Hepatocyte (in vitro differentiated cells): ENCODE measurements around the gene SFN. TPM values are rescaled to one million over a fixed set of nuclear protein-coding genes. Genes with fewer than 3 reads are reported as not detected.

Experiments used
- DNase-seq: peaks from one replicate; pipeline ENCODE4 v3.0.0-alpha.2; 2016; ENCODE audit warnings: low spot score
- H2AFZ ChIP-seq: fragments of 200-600 bp; sonication (generic); 2 replicates; pipeline ENCODE4 v1.6.0; 2016; ENCODE audit warnings: antibody characterized with exemption, mild to moderate bottlenecking
- H3K27ac ChIP-seq: fragments of 200-600 bp; sonication (generic); 2 replicates; pipeline ENCODE4 v1.5.1; 2016; ENCODE audit warnings: mild to moderate bottlenecking
- H3K27me3 ChIP-seq: fragments of 200-600 bp; sonication (generic); 2 replicates; pipeline ENCODE4 v1.6.1; 2016
- H3K36me3 ChIP-seq: fragments of 200-600 bp; sonication (generic); replicated peaks from 2 replicates; pipeline ENCODE4 v1.5.1; 2016; ENCODE audit warnings: low read depth; ENCODE audit not compliant: insufficient read depth
- H3K4me1 ChIP-seq: fragments of 200-600 bp; sonication (generic); 2 replicates; pipeline ENCODE4 v1.5.1; 2016; ENCODE audit warnings: mild to moderate bottlenecking, moderate library complexity; ENCODE audit not compliant: insufficient read depth
- H3K4me2 ChIP-seq: fragments of 200-600 bp; sonication (generic); 2 replicates; pipeline ENCODE4 v1.6.0; 2016
- H3K4me3 ChIP-seq: fragments of 200-600 bp; sonication (generic); 2 replicates; pipeline ENCODE4 v1.5.1; 2016; ENCODE audit warnings: mild to moderate bottlenecking
- H3K79me2 ChIP-seq: fragments of 200-600 bp; sonication (generic); 2 replicates; pipeline ENCODE4 v1.6.0; 2017; ENCODE audit warnings: mild to moderate bottlenecking
- H3K9me2 ChIP-seq: fragments of 200-600 bp; sonication (generic); replicated peaks from 2 replicates; pipeline ENCODE4 v1.6.0; 2017; ENCODE audit warnings: mild to moderate bottlenecking; ENCODE audit not compliant: insufficient read depth
- H3K9me3 ChIP-seq: fragments of 200-600 bp; sonication (generic); 2 replicates; pipeline ENCODE4 v1.5.1; 2016; ENCODE audit warnings: low read depth, mild to moderate bottlenecking
- H4K20me1 ChIP-seq: fragments of 200-600 bp; sonication (generic); 2 replicates; pipeline ENCODE4 v1.6.0; 2016; ENCODE audit warnings: mild to moderate bottlenecking; ENCODE audit not compliant: insufficient read depth, poor library complexity, severe bottlenecking
- EZH2 ChIP-seq: fragments of 200-600 bp; sonication (generic); IDR thresholded peaks from 2 replicates; pipeline ENCODE4 v1.6.1; 2016; ENCODE audit warnings: antibody characterized with exemption, mild to moderate bottlenecking, borderline replicate concordance
- EZH2phosphoT487 ChIP-seq: fragments of 200-600 bp; sonication (generic); IDR thresholded peaks from one replicate; pipeline ENCODE4 v1.6.1; 2018; ENCODE audit warnings: antibody characterized with exemption, mild to moderate bottlenecking, low read depth, moderate library complexity; ENCODE audit not compliant: unreplicated experiment, severe bottlenecking
- WGBS: methylation state at CpG from one replicate; pipeline ENCODE4 v1.1.6; 2016; ENCODE audit warnings: low lambda C conversion rate; ENCODE audit errors: missing lambda C conversion rate; 5-methylcytosine and 5-hydroxymethylcytosine counted together
- polyA plus RNA-seq: library from polyadenylated mRNA; unstranded; fragments of >200 nt; fragmentation: Nextera tagmentation; extraction: Ambion mirVana; gene quantifications from 2 replicates; pipeline ENCODE4 v1.2.1, GENCODE V29; 2016
- total RNA-seq: library from RNA; depleted of rRNA; stranded (reverse); fragments of >200 nt; gene quantifications from 2 replicates; pipeline ENCODE4 v1.2.3, GENCODE V29; 2014
- TF ChIP-seq, protein P1 (sequence below): fragments of 200-600 bp; sonication (generic); IDR thresholded peaks from 2 replicates; pipeline ENCODE4 v1.5.1; 2016; ENCODE audit warnings: antibody characterized with exemption, mild to moderate bottlenecking; ENCODE audit not compliant: poor library complexity

Gene SFN
- total and polyA plus RNA-seq, 2 experiments from 2014 or later: 3.4 to 8.5 TPM

GRCh38 chr1:26826261-26827105, 36.5 kb upstream of the SFN start, which contains the start of gene ZDHHC18:
Gene ZDHHC18 (plus strand): TSS chr1:26826688. CDS start chr1:26826805, 117 bp downstream.
- no peaks in the 10 kb centered on the region for H3K9me3 ChIP-seq
- DNase-seq: peak; percentile 90
- 4% methylated on average over 26 of the region's 107 CpGs for WGBS
- peaks cover 42% of the 10 kb centered on the region for H3K79me2 ChIP-seq
- no peaks in the 10 kb centered on the region for H3K9me2 ChIP-seq
- TF ChIP-seq EZH2phosphoT487 (no peak), EZH2 (no peak)
- TF ChIP-seq, protein P1, sequence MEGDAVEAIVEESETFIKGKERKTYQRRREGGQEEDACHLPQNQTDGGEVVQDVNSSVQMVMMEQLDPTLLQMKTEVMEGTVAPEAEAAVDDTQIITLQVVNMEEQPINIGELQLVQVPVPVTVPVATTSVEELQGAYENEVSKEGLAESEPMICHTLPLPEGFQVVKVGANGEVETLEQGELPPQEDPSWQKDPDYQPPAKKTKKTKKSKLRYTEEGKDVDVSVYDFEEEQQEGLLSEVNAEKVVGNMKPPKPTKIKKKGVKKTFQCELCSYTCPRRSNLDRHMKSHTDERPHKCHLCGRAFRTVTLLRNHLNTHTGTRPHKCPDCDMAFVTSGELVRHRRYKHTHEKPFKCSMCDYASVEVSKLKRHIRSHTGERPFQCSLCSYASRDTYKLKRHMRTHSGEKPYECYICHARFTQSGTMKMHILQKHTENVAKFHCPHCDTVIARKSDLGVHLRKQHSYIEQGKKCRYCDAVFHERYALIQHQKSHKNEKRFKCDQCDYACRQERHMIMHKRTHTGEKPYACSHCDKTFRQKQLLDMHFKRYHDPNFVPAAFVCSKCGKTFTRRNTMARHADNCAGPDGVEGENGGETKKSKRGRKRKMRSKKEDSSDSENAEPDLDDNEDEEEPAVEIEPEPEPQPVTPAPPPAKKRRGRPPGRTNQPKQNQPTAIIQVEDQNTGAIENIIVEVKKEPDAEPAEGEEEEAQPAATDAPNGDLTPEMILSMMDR: peak; percentile 48
- no peaks in the 10 kb centered on the region for H3K27me3 ChIP-seq
- peaks cover 19% of the 10 kb centered on the region for H3K4me1 ChIP-seq
- H3K36me3 ChIP-seq: no peaks in the 10 kb centered on the region
- H3K4me2 ChIP-seq: peak within 1 kb of the TSS; percentile 94
- H3K4me3 ChIP-seq: peak within 1 kb of the TSS; percentile 82
- H3K27ac ChIP-seq: peak within 1 kb of the TSS; percentile 56
- H4K20me1 ChIP-seq: peaks cover 9% of the 10 kb centered on the region
- H2AFZ ChIP-seq: peak within 1 kb of the TSS; percentile 74

GRCh38 chr1:26827106-26827604, 35.8 kb upstream of the SFN start:
- peaks cover 19% of the 10 kb centered on the region for H3K4me1 ChIP-seq
- H3K27me3 ChIP-seq: no peaks in the 10 kb centered on the region
- 42% methylated on average over 2 of the region's 17 CpGs for WGBS
- H3K4me3 ChIP-seq: peak overlapping the region; percentile 82
- H3K79me2 ChIP-seq: peaks cover 42% of the 10 kb centered on the region
- H3K36me3 ChIP-seq: no peaks in the 10 kb centered on the region
- DNase-seq: no peak
- H3K9me2 ChIP-seq: no peaks in the 10 kb centered on the region
- TF ChIP-seq EZH2phosphoT487 (no peak), EZH2 (no peak)
- TF ChIP-seq, protein P1: no peak
- H2AFZ ChIP-seq: no peak overlapping the region
- peak overlapping the region; percentile 94 for H3K4me2 ChIP-seq
- H3K27ac ChIP-seq: no peak overlapping the region
- no peaks in the 10 kb centered on the region for H3K9me3 ChIP-seq
- H4K20me1 ChIP-seq: peaks cover 9% of the 10 kb centered on the region

GRCh38 chr1:26827663-26828062, 35.3 kb upstream of the SFN start:
- Histone ChIP-seq H3K4me3 (peak overlapping the region; percentile 82), H3K9me2 (no peaks in the 10 kb centered on the region), H3K4me2 (peak overlapping the region; percentile 94), H4K20me1 (peaks cover 9% of the 10 kb centered on the region), H3K27me3 (no peaks in the 10 kb centered on the region), H3K79me2 (peaks cover 42% of the 10 kb centered on the region), H3K4me1 (peaks cover 19% of the 10 kb centered on the region), H3K36me3 (no peaks in the 10 kb centered on the region), H2AFZ (no peak overlapping the region), H3K9me3 (no peaks in the 10 kb centered on the region), H3K27ac (no peak overlapping the region)
- 56% methylated on average over 5 of the region's 11 CpGs for WGBS
- no peak for DNase-seq
- TF ChIP-seq, protein P1: no peak
- no peak for TF ChIP-seq EZH2phosphoT487
- TF ChIP-seq EZH2: no peak
